HEK293 (cell line): ENCODE results near the gene RNF224.

Source experiments
- CTCF ChIA-PET: fragments of 350-600 bp; formaldehyde crosslinking; extraction: SDS; loops from one replicate; lab custom pipeline; 2021; ENCODE audit warnings: antibody characterized with exemption; lab: Yijun Ruan, JAX
- POLR2A ChIA-PET: fragments of 300-600 bp; formaldehyde crosslinking; extraction: SDS; loops from one replicate; lab custom pipeline; 2020; ENCODE audit warnings: antibody characterized with exemption, inconsistent platforms; lab: Yijun Ruan, JAX
- H3K27ac ChIP-seq: fragments of 200-500 bp; sonication (Bioruptor generic); 2 replicates; pipeline ENCODE4 v1.5.1; 2014; ENCODE audit warnings: low read depth, low read length, control low read depth, inconsistent platforms; ENCODE audit errors: extremely low read depth
- H3K36me3 ChIP-seq, 2 experiments: fragments of 200-500 bp in 1 of 2; sonication (Bioruptor generic) in 1 of 2; 1 replicate in 1 of 2; 2 replicates in 1 of 2; pipeline ENCODE4 v1.5.1; 2014 to 2017; ENCODE audit warnings: inconsistent platforms in 2 of 2, low read length in 2 of 2; ENCODE audit not compliant: control insufficient read depth in 2 of 2, insufficient read depth in 1 of 2
- H3K4me1 ChIP-seq: fragments of 200-500 bp; sonication (Bioruptor generic); 2 replicates; pipeline ENCODE4 v1.5.1; 2014; ENCODE audit warnings: mild to moderate bottlenecking, low read length, inconsistent platforms; ENCODE audit not compliant: control insufficient read depth, insufficient read depth
- H3K4me3 ChIP-seq: 2 replicates; pipeline ENCODE4 v1.5.1; 2011; ENCODE audit warnings: low read depth, mild to moderate bottlenecking, control low read depth, low read length, moderate library complexity
- H3K9me3 ChIP-seq: fragments of 200-500 bp; sonication (Bioruptor generic); 2 replicates; pipeline ENCODE4 v1.5.1; 2014; ENCODE audit warnings: low read depth, low read length, inconsistent platforms; ENCODE audit not compliant: control insufficient read depth, insufficient read depth
- BCL11A ChIP-seq: fragments of 450-650 bp; formaldehyde crosslinking; IDR thresholded peaks from 2 replicates; pipeline ENCODE4 v1.5.1; 2016; ENCODE audit warnings: low read depth, missing biosample characterization, missing genetic modification characterization
- KLF7 ChIP-seq: fragments of 450-650 bp; formaldehyde crosslinking; IDR thresholded peaks from 2 replicates; pipeline ENCODE4 v1.5.1; 2016; ENCODE audit warnings: missing biosample characterization, missing genetic modification characterization, borderline replicate concordance
- PRDM1 ChIP-seq: fragments of 450-650 bp; formaldehyde crosslinking; IDR thresholded peaks from 2 replicates; pipeline ENCODE4; 2016; ENCODE audit warnings: missing biosample characterization, missing genetic modification characterization
- YY2 ChIP-seq: fragments of 450-650 bp; formaldehyde crosslinking; IDR thresholded peaks from 2 replicates; pipeline ENCODE4 v1.5.1; 2016; ENCODE audit warnings: missing biosample characterization, missing genetic modification characterization
- ZBTB17 ChIP-seq: fragments of 450-650 bp; formaldehyde crosslinking; IDR thresholded peaks from 2 replicates; pipeline ENCODE4 v1.5.1; 2016; ENCODE audit warnings: missing biosample characterization, missing genetic modification characterization
- ZBTB20 ChIP-seq: fragments of 450-650 bp; formaldehyde crosslinking; IDR thresholded peaks from 2 replicates; pipeline ENCODE4 v1.5.1; 2016; ENCODE audit warnings: missing biosample characterization, missing genetic modification characterization
- ZIC2 ChIP-seq: fragments of 450-650 bp; formaldehyde crosslinking; IDR thresholded peaks from 2 replicates; pipeline ENCODE4 v1.5.1; 2016; ENCODE audit warnings: missing biosample characterization, missing genetic modification characterization
- ZNF114 ChIP-seq: fragments of 450-650 bp; formaldehyde crosslinking; IDR thresholded peaks from 2 replicates; pipeline ENCODE4 v1.5.0; 2017; ENCODE audit warnings: missing biosample characterization, missing genetic modification characterization
- ZNF132 ChIP-seq: fragments of 450-650 bp; formaldehyde crosslinking; IDR thresholded peaks from 2 replicates; pipeline ENCODE4 v1.5.1; 2017; ENCODE audit warnings: missing biosample characterization, missing genetic modification characterization, borderline replicate concordance
- ZNF133 ChIP-seq: fragments of 450-650 bp; formaldehyde crosslinking; IDR thresholded peaks from 2 replicates; pipeline ENCODE4 v1.5.1; 2016; ENCODE audit warnings: missing biosample characterization, missing genetic modification characterization
- ZNF26 ChIP-seq: fragments of 450-650 bp; formaldehyde crosslinking; IDR thresholded peaks from 2 replicates; pipeline ENCODE4 v1.5.1; 2016; ENCODE audit warnings: missing biosample characterization, missing genetic modification characterization
- ZNF274 ChIP-seq, 2 experiments: fragments of 200-500 bp in 1 of 2; fragments of 450-650 bp in 1 of 2; sonication (Bioruptor generic) in 1 of 2; formaldehyde crosslinking in 1 of 2; IDR thresholded peaks; 2 replicates each; pipeline versions ENCODE4 v1.5.1 to v1.6.1; 2014 to 2016; ENCODE audit warnings: borderline replicate concordance in 1 of 2, inconsistent platforms in 1 of 2, low read length in 1 of 2, missing biosample characterization in 1 of 2, missing genetic modification characterization in 1 of 2
- ZNF292 ChIP-seq: fragments of 450-650 bp; formaldehyde crosslinking; IDR thresholded peaks from 2 replicates; pipeline ENCODE4 v1.5.1; 2016; ENCODE audit warnings: low read depth, missing biosample characterization, missing genetic modification characterization, borderline replicate concordance
- ZNF501 ChIP-seq: fragments of 450-650 bp; formaldehyde crosslinking; IDR thresholded peaks from 2 replicates; pipeline ENCODE4 v1.5.1; 2016; ENCODE audit warnings: missing biosample characterization, missing genetic modification characterization
- ZNF561 ChIP-seq: fragments of 450-650 bp; IDR thresholded peaks from 2 replicates; pipeline ENCODE4 v1.5.1; 2018; ENCODE audit warnings: missing biosample characterization, missing genetic modification characterization, borderline replicate concordance
- ZNF626 ChIP-seq: fragments of 450-650 bp; sonication (Bioruptor Pico); formaldehyde crosslinking; IDR thresholded peaks from 2 replicates; pipeline ENCODE4 v1.5.1; 2018; ENCODE audit warnings: missing biosample characterization, missing genetic modification characterization, inconsistent platforms
- ZNF664 ChIP-seq: fragments of 450-650 bp; formaldehyde crosslinking; IDR thresholded peaks from 2 replicates; pipeline ENCODE4 v1.5.1; 2016; ENCODE audit warnings: missing biosample characterization, missing genetic modification characterization
- ZSCAN16 ChIP-seq: fragments of 450-650 bp; formaldehyde crosslinking; IDR thresholded peaks from 2 replicates; pipeline ENCODE4 v1.5.1; 2016; ENCODE audit warnings: missing biosample characterization, missing genetic modification characterization
- TF ChIP-seq, protein P1 (sequence below): fragments of 450-650 bp; formaldehyde crosslinking; IDR thresholded peaks from 2 replicates; pipeline ENCODE4 v1.5.1; 2016; ENCODE audit warnings: missing biosample characterization, missing genetic modification characterization
- TF ChIP-seq, protein P2 (sequence below): fragments of 450-650 bp; formaldehyde crosslinking; IDR thresholded peaks from 2 replicates; pipeline ENCODE4 v1.5.1; 2016; ENCODE audit warnings: missing biosample characterization, missing genetic modification characterization, borderline replicate concordance
- TF ChIP-seq, protein P3 (sequence below): fragments of 450-650 bp; formaldehyde crosslinking; IDR thresholded peaks from 2 replicates; pipeline ENCODE4 v1.5.1; 2016; ENCODE audit warnings: missing biosample characterization, missing genetic modification characterization
- TF ChIP-seq, protein P4 (sequence below): fragments of 450-650 bp; formaldehyde crosslinking; IDR thresholded peaks from 2 replicates; pipeline ENCODE4 v1.5.1; 2016; ENCODE audit warnings: missing biosample characterization, missing genetic modification characterization, borderline replicate concordance

RNF224 gene

GRCh38 chr9:137241490-137242268 is 14.4 kb downstream of the RNF224 start (continued):
- TF ChIP-seq, protein P1, sequence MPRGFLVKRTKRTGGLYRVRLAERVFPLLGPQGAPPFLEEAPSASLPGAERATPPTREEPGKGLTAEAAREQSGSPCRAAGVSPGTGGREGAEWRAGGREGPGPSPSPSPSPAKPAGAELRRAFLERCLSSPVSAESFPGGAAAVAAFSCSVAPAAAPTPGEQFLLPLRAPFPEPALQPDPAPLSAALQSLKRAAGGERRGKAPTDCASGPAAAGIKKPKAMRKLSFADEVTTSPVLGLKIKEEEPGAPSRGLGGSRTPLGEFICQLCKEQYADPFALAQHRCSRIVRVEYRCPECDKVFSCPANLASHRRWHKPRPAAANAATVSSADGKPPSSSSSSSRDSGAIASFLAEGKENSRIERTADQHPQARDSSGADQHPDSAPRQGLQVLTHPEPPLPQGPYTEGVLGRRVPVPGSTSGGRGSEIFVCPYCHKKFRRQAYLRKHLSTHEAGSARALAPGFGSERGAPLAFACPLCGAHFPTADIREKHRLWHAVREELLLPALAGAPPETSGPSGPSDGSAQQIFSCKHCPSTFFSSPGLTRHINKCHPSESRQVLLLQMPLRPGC (tag by site-specific recombination): no peak
- TF ChIP-seq ZBTB17 (tag by site-specific recombination) (no peak), ZNF132 (no peak), BCL11A (tag by site-specific recombination) (0 out of 2 replicates have a peak, but pooled peaks have one; percentile 15), ZBTB20 (peak; percentile 57), ZNF501 (tag by site-specific recombination) (no peak), ZSCAN16 (no peak), ZNF133 (no peak), KLF7 (0 out of 2 replicates have a peak, but pooled peaks have one; percentile 17), ZNF561 (tag by site-specific recombination) (0 out of 2 replicates have a peak, but pooled peaks have one; percentile 33), ZNF664 (no peak), ZNF114 (no peak), ZNF26 (tag by site-specific recombination) (no peak), ZIC2 (tag by site-specific recombination) (0 out of 2 replicates have a peak, but pooled peaks have one; percentile 54), PRDM1 (tag by site-specific recombination) (no peak), ZNF626 (no peak), YY2 (tag by site-specific recombination) (no peak)
- TF ChIP-seq, protein P2, sequence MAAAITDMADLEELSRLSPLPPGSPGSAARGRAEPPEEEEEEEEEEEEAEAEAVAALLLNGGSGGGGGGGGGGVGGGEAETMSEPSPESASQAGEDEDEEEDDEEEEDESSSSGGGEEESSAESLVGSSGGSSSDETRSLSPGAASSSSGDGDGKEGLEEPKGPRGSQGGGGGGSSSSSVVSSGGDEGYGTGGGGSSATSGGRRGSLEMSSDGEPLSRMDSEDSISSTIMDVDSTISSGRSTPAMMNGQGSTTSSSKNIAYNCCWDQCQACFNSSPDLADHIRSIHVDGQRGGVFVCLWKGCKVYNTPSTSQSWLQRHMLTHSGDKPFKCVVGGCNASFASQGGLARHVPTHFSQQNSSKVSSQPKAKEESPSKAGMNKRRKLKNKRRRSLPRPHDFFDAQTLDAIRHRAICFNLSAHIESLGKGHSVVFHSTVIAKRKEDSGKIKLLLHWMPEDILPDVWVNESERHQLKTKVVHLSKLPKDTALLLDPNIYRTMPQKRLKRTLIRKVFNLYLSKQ: no peak
- TF ChIP-seq, protein P3, sequence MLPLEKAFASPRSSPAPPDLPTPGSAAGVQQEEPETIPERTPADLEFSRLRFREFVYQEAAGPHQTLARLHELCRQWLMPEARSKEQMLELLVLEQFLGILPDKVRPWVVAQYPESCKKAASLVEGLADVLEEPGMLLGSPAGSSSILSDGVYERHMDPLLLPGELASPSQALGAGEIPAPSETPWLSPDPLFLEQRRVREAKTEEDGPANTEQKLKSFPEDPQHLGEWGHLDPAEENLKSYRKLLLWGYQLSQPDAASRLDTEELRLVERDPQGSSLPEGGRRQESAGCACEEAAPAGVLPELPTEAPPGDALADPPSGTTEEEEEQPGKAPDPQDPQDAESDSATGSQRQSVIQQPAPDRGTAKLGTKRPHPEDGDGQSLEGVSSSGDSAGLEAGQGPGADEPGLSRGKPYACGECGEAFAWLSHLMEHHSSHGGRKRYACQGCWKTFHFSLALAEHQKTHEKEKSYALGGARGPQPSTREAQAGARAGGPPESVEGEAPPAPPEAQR (tag by site-specific recombination): no peak
- TF ChIP-seq, all 188 proteins: peak for 21

GRCh38 chr9:137242269-137243203 is 15.2 kb downstream of the RNF224 start:
- H3K27ac ChIP-seq: peak overlapping the region; percentile 89
- no peaks in the 10 kb centered on the region for H3K9me3 ChIP-seq
- peaks cover 0 to 32% of the 10 kb centered on the region in 2 experiments; a peak in 1 of 3 replicates for H3K36me3 ChIP-seq
- CTCF ChIA-PET: interaction anchor here (0.8 to 1.3 kb wide), 2 partner anchors 12 to 213 kb away, joined by 5 to 13 read pairs; partner anchors contain the start of gene NELFB
- 0 out of 2 replicates have a peak, but pooled peaks cover 3% of the 10 kb centered on the region for H3K4me1 ChIP-seq
- POLR2A ChIA-PET: interaction anchor here (0.6 to 11.5 kb wide), 17 partner anchors 8 to 309 kb away, joined by 3 to 336 read pairs (median 4); partner anchors contain the start of genes CYSRT1, MAN1B1, MRPL41 and NELFB
- peak overlapping the region; percentile 83 for H3K4me3 ChIP-seq
- no peak for TF ChIP-seq ZNF274 (IDR thresholded peaks at IDR 0.05; ENCODE audit: low read length)
- TF ChIP-seq ZNF274 (tag by site-specific recombination; IDR thresholded peaks at IDR 0.05; ENCODE audit: borderline replicate concordance): no peak
- TF ChIP-seq, protein P4, sequence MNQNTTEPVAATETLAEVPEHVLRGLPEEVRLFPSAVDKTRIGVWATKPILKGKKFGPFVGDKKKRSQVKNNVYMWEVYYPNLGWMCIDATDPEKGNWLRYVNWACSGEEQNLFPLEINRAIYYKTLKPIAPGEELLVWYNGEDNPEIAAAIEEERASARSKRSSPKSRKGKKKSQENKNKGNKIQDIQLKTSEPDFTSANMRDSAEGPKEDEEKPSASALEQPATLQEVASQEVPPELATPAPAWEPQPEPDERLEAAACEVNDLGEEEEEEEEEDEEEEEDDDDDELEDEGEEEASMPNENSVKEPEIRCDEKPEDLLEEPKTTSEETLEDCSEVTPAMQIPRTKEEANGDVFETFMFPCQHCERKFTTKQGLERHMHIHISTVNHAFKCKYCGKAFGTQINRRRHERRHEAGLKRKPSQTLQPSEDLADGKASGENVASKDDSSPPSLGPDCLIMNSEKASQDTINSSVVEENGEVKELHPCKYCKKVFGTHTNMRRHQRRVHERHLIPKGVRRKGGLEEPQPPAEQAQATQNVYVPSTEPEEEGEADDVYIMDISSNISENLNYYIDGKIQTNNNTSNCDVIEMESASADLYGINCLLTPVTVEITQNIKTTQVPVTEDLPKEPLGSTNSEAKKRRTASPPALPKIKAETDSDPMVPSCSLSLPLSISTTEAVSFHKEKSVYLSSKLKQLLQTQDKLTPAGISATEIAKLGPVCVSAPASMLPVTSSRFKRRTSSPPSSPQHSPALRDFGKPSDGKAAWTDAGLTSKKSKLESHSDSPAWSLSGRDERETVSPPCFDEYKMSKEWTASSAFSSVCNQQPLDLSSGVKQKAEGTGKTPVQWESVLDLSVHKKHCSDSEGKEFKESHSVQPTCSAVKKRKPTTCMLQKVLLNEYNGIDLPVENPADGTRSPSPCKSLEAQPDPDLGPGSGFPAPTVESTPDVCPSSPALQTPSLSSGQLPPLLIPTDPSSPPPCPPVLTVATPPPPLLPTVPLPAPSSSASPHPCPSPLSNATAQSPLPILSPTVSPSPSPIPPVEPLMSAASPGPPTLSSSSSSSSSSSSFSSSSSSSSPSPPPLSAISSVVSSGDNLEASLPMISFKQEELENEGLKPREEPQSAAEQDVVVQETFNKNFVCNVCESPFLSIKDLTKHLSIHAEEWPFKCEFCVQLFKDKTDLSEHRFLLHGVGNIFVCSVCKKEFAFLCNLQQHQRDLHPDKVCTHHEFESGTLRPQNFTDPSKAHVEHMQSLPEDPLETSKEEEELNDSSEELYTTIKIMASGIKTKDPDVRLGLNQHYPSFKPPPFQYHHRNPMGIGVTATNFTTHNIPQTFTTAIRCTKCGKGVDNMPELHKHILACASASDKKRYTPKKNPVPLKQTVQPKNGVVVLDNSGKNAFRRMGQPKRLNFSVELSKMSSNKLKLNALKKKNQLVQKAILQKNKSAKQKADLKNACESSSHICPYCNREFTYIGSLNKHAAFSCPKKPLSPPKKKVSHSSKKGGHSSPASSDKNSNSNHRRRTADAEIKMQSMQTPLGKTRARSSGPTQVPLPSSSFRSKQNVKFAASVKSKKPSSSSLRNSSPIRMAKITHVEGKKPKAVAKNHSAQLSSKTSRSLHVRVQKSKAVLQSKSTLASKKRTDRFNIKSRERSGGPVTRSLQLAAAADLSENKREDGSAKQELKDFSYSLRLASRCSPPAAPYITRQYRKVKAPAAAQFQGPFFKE (tag by site-specific recombination): 0 out of 2 replicates have a peak, but pooled peaks have one; percentile 23
- no peak for TF ChIP-seq ZNF292 (tag by site-specific recombination)
